H54 (cell line): ENCODE results near the gene CD274.
A peak's percentile ranks its signal among the peaks of the same experiment; 100 is the strongest.

Experiments used
- DNase-seq: peaks from one replicate; pipeline ENCODE4 v3.0.0; 2011; ENCODE audit warnings: low spot score, mixed read lengths; ENCODE audit not compliant: insufficient read length
- FAIRE-seq: peaks from 3 replicates; lab custom pipeline; 2011; peaks lifted over from hg19 to GRCh38; lab: Jason Lieb, UNC
- POLR2A ChIP-seq: IDR thresholded peaks from 2 replicates; pipeline ENCODE4 v1.6.1; 2011; ENCODE audit warnings: low read depth, mild to moderate bottlenecking, low read length

Gene CD274

DNA sequence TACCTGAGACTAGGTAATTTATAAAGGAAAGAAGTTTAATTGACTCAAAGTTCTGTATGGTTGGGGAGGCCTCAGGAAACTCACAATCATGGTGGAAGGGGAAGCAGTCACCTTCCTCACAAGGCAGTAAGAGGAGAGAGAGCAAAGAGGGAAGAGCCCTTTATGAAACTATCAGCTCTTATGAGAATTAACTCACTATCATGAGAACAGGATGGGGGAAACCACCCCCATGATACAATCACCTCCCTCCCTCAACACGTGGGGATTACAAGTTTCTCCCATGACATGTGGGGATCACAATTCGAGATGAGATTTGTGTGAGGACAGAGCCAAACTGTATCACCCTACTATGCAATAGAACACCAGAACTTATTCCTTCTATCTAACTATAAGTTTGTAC is 27.9 kb downstream of the CD274 start:
- no peak for DNase-seq
- no peak for FAIRE-seq
- TF ChIP-seq POLR2A, result no peak

DNA sequence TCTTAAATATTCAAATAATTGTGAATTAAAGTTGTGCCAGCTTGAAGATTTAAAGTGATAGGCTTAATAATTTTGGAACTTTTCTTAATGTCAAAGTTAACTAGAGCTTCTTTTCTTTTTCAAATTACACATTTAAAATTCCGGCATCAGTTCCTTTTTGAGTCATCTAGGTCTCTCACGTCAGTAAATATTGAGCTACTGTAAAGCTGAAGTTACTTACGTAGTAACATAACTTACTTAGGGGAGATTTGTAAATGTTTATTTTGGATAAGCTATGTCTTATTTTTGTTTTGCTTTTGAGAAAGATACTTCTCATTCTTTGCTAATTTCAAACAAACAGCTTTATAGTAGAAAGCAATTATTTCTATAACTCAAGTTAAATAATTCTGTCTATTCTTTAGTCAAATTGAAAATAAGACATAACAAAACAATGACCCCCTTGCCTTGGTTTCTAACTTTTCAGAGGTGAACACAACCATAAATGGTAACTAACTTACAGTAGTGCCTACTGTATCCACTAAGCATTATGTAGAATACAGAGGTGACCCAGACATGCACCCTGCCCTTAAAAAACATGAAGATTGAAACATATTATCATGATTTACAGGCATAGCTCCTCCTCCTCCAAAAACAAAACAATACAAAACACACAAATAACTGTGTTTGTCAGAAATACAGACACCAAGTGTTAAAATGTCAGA is 29.8 kb downstream of the CD274 start:
- TF ChIP-seq POLR2A, result no peak
- FAIRE-seq, result peak; percentile 50
- DNase-seq, result no peak

DNA sequence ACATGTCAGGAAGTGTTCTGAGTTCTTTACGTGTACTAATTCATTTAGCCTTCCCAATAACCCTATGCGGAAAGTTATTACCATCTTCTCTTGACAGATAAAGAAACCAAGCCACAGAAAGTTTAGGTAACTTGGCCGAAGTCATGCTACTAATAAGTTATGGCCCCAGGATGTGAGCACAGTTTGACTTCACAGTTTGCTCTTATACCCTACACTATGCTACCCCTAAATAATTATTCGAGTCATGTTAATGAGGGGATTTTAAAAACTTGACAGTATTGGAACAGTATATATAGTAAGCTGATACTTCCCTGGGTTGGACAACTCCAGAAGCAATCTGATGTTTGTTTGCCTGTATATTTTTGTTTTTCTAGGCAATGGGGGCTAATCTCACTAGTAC is 30.6 kb downstream of the CD274 start:
- DNase-seq, result no peak
- FAIRE-seq, result no peak
- TF ChIP-seq POLR2A, result no peak

DNA sequence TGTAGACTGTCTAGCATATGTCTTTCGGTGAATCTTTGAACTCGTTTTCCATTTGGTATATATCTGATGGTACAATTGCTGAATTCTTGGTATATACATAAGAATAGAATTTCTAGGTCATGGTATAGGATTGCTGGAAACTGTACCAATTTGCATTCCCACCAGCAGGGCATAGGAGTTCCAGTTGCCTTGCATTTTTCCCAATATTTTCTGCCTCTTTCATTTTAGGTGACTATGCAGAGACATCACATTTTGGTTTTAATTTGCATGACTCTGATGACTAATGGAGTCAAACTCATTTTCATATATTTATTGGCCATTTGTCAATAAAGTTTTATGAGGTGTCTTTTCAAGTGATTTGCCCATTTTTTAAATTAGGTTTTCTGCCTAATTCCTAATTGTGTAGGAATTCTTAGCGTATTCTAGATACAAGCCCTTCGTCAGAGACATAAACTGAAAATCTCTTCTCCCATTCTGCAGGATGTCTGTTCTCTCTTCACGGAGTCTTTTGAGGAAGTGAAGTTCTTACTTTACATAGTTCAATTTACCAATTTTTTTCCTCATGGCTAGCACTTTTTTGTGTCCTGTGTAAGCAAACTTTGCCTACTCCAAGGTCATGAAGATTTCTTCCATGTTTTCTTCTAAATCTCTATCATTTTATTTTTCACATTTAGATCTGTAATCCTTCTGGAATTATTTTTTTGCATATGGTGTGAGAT is 31.1 kb downstream of the CD274 start:
- FAIRE-seq, result no peak
- no peak for DNase-seq
- no peak for TF ChIP-seq POLR2A

DNA sequence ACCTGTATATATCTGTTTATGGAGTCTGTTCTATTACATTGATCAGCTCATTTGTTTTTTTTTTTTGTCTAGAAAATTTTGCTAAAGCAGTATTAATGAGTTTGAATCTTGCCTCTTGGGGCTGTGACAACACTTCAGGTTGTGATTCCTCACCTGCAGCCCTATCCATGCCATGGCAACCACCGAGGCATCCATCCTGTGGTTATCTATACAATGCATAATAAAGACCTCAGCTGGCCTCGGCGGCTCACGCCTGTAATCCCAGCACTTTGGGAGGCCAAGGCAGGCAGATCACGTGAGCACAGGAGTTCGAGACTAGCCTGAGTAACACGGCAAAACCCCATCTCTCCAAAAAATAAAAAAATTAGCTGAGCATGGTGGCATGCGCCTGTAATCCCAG is 31.9 kb downstream of the CD274 start:
- TF ChIP-seq POLR2A, result no peak
- DNase-seq (no peak), FAIRE-seq (no peak)

- FAIRE-seq (no peak), DNase-seq (no peak)
- no peak for TF ChIP-seq POLR2A
Observed at GRCh38 chr9:5483306-5483705, 33.0 kb downstream of the CD274 start.

GRCh38 chr9:5485378-5486085 is 35.2 kb downstream of the CD274 start:
- DNase-seq, result no peak
- FAIRE-seq, result no peak
- no peak for TF ChIP-seq POLR2A

DNA sequence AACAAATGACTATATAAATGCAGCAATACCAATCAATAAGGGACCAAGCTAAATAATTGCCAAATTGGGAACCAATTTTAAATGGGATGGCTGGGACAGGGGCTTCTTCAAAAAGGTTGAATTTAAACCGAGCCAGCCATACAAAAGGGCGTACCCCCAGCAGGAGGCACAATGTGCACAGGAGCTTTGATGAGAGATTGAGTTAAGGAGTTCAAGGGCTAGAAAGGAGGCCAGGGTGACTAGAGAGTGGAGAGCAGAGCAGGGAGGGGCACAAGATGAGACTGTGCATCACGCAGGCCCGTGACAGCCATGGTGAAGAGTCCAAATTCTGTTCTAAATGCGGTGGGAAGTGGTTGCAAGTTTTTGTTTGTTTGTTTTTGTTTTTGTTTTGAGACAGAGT is 36.6 kb downstream of the CD274 start:
- FAIRE-seq, result no peak
- TF ChIP-seq POLR2A, result no peak
- no peak for DNase-seq

DNA sequence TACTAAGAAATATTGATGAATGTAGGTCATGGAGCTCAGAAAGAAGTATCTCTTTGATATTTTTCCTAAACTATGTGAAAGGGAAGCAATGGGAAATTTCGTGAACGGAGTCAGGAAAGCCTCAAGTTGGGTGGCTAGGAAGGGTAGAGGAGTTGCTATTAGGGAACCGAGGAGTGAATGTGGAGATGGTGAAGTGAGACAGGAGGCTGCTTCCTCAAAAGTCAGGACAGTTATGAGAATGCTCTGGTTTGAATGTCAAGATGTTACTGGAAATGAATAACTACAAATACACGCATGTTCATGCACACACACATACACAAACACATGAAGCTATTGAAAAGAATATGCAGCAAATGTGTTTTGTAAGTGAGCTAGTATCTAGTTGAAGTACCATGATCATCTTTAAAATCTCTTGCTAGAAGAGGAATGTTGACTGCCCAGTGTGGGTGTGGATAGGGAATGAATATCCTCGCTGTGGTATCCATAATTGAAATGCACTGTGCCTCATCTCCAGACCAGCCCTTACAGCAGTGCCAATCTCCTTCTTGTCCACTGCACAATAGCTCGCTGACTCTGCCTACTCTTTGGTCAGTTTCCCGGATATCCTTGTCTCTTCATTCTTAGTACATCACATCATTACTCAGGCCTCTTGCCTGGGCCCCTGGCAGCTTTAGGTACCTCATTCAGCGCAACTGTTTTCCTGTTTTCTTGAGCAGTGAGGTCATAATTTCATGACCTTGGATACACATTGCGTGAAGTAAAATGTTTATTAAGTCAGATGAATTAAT is 38.1 kb downstream of the CD274 start:
- FAIRE-seq (no peak), DNase-seq (no peak)
- TF ChIP-seq POLR2A, result no peak

DNA sequence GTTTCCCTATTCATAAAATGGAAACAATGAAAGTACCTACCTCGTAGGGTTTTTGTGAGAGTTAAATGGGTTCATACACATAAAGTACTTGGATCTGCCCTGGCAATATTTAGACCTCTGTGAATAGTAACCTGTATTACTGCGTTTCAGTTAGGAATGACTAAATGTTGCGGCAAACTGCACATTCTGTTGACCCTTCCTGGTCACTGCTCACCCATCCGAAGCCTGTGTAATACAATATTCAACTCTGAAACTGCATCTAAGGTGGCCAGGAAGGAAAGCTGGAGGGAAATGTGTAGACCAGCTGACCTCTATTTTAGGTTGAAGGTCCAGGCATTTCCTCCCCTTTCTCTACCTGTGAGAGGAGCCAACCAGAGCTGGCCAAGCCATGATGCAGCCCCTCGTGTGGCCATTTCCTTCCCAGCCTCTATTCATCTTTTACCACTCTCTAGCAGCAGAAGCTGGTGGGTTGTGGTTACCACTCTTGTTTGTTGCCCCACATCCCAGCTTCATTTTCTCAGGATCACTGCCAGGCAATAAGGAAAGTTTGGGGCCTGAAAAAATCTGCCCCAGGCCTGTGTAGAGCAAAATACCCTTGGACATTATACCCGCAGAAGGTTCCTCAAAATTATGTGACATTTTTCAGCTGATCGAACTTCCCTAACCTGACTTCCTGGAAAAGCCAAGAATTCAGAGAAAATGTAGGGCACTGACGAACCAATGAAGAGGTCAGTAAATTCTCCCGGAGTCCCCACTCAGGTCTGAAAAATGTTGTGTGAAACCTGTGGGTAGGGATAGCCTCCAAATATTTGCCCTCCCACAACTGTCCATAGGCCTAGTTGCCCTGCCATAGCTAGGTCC is 39.5 kb downstream of the CD274 start:
- FAIRE-seq (no peak), DNase-seq (no peak)
- no peak for TF ChIP-seq POLR2A

GRCh38 chr9:5492965-5493678 is 42.8 kb downstream of the CD274 start:
- FAIRE-seq (no peak), DNase-seq (no peak)
- no peak for TF ChIP-seq POLR2A
